Glomerular endothelial cell (primary cell): Measurements from ENCODE around the gene ZFP92. TPM values are rescaled to one million over a fixed set of nuclear protein-coding genes. Genes with fewer than 3 reads are reported as not detected.
"Not testable (repeated sequence)": the region's sequence is repeated elsewhere in the genome, so short reads cannot be mapped to it uniquely, and the experiment has no call there.

Experiments
- DNase-seq: peaks from one replicate; pipeline ENCODE4 v3.0.0-alpha.2; 2011; ENCODE audit warnings: low read depth, low spot score; ENCODE audit errors: extremely low read depth
- total RNA-seq: library from RNA; depleted of rRNA; stranded (reverse); fragments of >200 nt; gene quantifications from 2 replicates; pipeline ENCODE4 v1.2.3, GENCODE V29; 2015

Gene ZFP92
- total RNA-seq, 1 donor from 2014 or later, result 0.58 TPM

DNA sequence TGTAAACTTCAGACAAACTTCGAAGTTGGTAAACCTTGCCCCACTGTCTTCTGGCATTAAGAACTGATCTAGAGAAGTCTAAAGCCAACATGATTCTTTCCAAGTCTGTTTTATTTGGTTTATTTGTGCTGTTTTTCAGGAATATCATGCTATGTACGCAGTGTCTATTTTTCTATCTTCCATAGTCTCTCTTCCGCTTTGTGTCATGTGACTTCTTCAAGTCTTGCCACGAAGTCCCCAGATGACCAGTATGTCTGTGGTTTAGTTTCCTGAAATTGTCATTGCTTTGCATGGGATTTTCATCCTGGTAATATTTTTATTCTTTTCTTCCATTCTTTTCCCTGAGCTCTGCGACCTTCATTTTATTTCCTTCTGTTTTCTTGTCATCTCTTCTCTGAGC, 25.2 kb upstream of the ZFP92 start:
- no peak for DNase-seq

DNA sequence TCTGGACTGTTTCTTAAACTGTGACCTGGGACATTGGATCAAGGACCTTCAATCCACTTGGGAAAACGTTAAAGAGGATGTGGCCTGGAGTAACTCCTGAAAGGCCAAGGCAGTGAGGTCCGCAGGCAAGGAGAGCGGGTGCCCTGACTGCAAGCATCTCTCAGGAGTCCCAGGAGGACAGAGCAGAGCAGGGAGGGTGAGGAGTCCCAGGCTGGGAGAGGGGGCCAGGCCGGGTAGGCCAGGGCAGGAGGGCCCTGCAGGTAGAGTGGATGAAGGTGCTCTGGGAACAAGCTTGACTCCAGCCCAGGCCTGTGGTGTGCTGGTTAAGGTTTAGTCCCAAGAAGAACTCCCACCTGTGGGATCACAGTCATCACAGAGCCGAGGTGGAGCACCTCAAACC, 23.9 kb upstream of the ZFP92 start:
- no peak for DNase-seq

DNA sequence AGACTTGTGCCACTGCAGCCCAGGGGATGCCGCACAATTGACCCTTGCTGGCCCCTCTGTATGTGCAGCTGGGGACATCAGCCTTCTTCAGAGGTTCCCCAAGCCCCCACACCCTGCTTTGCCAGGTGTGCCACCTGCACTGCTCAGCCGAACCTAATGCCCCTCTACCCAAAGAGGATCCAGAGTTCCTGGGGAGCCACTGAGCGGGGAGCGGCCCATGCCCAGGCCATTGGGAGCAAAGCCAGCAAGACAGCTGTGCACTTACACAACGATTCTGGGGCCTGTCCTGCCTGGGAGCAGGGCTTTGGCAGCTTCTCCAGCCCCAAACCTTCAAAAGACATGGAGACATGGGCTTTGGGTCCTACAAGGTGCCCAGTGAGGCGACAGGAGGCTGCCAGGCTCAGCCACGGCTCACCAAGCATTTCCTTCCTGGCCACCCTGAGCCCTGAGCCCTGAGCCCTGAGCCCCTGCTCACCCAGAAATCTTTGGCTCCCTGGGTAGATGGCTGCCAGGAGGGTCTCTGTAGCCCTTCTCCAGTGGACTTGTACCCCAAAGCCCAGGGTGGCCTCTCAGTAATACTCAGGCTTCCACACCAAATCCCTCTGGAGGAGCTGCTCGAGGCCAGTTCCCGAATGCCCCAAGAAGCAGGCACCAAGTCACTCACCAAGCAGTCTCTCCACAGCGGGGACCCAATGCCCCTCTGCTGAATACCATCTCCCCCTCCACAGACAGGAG, 23.1 kb upstream of the ZFP92 start:
- no peak for DNase-seq

DNA sequence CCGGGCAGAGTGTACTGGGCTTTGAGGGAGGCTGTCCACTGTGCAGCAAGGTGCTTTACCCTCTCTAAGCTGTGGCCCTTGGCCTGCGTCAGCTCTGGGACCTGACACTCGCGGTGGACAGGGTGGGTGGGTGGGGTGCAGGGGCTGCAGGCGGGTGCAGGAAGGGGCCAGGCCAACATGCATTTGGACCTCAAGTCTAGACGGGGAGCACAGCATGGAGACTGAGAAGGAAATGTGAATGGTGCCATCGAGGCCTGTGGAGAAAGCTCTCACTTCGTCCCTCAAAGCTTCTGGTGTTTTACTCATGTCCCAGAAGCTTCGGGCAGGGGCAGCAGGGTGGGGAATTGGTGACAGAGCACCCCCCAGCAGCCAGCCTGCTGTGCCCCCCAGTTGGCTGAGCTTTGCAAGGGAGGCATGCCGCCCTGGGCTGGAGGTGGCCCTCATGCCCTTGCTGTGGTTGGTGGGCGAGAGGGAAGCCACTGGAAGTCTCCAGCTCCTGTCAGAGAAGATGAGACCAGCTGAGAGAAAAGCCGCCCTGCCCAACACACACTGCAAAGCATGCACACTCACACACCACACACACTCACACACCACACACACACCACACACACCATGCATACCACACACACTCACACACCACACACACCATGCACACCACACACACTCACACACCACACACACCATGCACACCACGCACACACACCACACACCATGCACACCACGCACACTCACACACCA, 22.4 kb upstream of the ZFP92 start:
- no peak for DNase-seq

DNA sequence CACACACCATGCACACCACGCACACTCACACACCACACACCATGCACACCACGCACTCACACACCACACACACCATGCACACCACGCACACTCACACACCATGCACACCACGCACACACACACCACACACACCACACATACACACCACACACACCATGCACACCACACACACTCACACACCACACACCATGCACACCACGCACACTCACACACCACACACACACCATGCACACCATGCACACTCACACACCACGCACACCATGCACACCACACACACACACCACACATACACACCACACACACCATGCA, 21.9 kb upstream of the ZFP92 start:
- not testable (repeated sequence) for DNase-seq

DNA sequence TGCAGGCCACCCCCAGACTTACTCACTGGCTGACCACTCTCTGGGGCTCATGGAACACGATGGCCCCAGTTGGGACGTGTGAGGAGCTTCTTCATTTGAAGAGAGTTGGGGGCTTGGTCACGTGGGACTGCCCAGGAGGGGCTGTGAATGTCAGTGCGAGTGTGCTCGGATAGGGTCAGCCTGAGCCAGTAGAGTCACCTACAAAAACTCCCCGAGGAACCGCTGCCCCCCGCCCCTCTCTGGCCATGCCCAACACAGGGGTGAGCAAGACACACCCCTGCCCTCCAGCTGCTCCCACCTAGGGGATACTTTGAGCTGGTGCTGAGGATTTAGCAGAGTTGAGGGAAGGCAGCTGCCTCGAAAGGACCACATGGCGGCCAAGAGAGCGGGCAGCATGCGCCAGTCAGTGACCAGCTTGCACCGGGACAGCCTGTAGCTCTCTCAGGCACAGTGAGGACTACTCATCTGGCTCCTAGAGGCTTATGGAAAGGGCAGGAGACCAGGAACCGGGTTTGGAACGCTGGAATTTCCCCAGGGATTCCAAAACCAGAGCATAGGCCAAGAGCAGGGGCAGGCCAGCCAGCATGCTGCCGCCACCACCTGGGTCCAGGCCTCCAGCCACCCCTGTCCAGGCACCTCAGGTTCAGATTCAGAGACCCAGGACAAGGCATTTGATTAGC, 18.5 kb upstream of the ZFP92 start:
- DNase-seq, result no peak

DNA sequence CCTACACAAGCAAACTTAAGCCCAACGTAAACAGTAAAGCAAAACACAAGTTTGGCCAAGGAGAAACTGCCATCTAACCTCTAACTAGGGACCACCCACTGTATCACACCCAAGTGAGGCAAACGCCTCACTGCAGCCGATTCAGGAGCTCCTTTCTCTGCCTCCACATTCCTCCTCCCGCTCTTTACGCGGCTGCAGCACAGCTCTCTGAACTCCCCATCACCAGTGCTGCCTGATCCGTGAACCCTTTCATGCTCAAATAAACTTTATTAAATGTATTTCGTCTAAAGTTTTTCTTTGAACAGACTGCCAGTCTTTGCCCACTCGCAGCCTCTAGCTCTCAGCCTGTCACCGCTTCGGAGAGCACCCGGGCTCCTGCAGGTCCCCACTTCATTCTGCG, 16.7 kb upstream of the ZFP92 start:
- DNase-seq, result no peak

DNA sequence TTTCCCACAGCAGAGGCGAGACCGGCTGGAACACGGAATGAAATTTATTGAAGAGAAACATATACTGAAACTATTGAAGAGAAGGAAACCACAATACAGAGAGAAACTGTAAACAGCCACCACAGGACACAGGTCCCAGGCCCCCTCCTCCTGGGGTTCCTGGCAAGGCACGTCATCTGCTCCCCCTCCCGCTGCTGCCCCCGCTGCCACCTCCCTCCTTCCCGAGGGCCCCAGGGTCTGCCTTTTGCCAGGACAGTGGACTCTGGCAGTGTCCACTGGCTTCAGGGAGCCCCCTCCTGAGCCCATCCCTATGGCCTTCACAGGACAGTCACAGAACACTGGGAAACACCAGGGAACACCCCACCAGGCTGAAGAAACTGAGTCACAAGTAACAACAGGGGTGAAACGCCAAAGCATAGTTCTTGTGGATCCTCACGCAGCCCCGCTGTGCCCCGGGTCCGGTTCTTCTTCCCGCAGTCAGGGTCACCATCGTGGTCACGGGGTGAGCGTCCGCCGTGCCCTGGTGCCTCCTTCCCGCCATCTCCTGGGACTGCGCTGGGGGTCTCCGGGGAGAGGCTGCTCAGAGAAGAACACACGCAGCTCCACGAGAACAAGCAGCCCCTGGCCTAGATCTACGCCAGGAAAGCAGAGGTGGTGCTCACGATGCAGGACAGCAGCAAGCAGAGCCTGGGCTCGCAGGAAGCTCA, 15.5 kb upstream of the ZFP92 start:
- no peak for DNase-seq

DNA sequence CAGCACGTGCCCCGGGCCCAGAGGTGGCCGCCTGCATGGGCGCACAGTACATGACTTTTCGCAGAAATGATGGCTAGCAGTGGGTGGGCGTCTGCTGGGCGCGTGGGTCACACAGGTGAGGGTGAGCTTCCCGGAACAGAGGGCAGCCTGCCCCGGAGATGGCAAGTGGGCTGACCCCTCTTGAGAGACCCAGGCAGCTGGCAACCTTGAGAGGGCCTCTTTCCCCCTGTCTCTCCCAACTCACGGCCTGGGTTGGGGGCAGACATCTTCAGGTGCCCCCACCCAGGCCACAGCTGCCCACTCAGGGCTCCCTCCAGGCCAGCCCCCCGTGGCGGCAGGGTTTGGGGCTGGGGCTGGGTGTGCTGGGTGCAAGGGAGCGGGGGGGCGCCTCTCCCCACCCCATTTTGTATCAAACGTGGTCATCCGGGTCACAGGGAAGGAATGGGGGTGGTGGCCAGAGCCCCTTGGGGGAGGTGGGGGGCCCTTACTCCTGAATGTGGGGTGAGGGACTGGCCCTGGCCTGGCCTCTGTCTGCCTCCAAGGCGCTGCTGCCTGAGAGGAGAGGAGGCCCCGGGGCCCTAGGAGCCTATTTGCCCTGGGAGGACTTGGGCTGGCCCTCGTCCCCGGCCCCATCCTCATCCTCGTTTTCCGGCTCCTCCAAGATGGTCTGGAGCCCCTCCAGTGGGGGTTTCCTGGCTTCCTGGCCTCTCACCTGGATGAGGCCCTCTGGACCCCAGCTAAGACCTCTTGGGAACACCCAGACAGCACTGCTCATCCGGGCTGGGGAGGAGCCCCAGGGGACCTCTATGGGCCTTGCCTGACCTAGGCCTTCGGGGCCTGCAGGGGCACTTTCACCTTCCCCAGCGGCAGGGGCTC, 14.7 kb upstream of the ZFP92 start:
- DNase-seq, result no peak

DNA sequence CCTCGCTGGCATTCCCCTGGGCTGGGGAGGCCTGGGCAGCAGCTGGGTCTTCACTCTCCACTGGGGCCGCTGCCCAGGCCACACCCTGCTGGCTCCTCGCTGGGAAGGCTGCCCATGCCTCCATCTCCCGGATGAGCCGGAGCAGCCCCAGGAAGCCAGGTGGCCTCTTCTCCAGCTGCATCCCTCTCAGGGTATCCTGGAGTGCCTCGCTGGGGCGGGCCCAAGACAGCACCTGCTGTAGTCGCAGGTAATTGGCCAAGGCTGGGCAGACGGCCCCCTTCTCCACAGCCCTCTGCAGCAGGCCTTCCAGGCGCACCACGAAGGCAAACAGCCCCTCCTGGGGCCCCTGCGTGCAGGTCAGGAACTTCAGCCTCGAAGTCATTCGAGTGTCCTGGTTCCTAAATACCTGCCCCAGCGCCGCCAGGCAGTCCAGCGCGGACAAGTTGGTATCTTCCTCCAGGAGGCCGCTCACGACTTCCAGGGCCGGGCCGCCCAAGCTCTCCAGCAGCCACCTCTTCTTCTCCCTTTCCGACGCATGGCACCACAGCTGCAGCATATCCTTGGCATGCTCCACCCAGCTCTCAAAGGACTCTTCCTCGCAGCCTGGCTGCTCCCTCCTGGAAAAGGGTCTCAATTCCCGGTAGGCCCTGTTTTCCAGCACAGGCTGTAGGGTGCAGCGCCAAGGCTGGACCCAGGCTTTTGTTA, 13.9 kb upstream of the ZFP92 start:
- DNase-seq, result no peak

DNA sequence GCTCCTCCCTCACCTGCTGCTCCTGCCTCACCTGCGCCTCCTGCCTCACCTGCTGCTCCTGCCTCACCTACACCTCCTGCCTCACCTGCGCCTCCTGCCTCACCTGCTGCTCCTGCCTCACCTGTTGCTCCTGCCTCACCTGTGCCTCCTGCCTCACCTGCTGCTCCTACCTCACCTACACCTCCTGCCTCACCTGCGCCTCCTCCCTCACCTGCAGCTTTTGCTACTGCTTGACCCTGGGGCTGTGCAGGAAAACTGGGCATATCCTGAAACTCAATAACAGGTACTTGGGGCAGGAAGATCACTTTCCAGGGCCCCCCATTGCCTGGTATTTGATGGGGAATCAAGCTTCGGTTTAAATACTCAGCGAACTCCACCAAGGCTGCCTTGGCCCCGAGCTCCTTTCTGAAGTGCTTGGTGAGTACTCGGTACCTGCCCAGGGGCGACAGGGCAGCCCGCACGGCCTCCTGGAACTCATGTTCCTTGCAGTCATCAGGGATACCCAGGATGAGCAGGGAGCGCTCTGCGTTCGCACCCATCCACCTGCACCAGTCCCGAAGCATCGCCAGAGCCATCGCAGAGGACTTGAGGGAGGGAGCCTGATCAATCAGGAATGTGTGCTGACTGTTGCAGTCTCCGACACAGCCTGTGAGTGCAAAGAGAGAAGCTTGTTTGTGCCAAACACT, 12.9 kb upstream of the ZFP92 start:
- DNase-seq, result no peak

DNA sequence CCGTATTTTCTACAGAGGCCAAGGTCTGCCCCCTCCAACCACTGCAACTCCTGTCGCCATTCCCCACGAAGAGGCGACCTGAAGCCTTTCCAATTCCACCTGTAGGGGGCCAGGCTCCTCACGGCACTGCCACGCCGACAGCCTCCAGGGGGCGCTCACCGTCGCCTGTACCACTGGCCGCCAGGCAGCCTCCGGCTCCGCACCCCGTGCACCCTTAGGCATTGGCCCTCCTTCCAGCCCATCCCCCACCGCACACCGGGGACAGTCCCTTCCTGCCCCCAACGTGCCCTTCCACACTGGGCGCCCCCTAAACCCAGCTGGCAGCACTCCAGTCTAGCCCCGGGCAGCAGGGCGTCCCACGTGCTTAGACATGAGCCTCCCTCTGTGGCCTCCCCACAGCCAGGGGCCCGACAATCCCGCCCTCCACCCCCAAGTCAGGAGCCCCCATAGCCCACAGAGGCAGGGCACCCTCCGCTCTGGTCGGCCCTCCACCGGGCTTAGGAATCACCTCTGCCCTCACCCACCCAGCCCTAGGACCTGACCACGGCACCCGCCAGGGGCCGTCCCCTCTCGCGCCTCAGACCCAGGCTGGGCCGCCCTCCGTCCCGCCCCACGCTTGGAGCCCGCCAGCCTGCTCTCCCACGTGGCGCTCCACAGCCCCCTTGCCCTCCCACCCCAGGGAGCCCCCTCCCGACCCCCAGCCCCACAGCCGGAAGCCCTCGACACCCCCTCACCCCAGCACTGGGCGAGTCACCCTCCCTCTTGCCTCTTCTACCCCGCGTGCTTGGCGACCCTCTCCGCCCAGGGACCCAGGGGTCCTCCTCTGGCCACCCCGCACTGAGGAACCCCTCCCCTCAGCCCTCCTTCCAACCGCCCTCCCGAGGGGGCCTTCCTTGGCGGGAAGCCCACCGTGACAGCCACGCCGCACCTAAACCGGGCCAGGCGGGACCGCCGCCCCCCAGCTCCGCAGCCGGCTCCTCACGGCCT, 10.8 kb upstream of the ZFP92 start:
- DNase-seq, result no peak

DNA sequence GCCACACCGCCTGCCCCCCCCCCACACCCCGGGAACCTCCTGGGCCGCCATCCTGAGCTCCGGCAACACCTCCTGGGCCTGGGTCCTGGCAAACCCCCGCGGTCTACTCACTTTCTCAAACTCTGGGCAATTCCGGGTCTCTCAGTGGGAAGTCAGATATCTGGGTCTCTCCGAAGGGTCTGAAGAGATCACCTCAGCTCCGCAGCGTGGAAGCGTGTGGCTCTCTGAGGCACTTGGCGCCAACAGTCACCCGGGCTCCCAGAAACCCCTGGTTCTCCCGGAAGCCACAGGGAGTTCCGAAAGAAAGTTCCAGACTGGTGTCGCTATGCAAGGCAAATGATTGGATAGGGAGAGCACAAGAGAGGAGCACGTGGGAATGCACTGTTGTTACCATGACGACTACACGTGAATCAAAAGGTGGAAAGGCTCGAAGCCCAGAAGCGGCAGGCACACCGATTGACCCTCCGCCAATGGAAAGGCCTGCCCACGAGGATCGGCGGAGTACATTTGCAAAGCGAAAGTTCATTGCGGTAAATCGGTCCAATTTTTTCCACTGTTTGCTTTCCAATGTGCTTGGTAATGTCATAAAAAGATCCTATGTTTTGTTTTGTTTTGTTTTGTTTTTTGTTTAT, 10.0 kb upstream of the ZFP92 start, which contains the start of gene PNMA6E:
Gene PNMA6E (minus strand): TSS at position 218 of the 632 bp plus-strand sequence. CDS start 2,501 bp downstream, outside the sequence.
- no peak for DNase-seq

DNA sequence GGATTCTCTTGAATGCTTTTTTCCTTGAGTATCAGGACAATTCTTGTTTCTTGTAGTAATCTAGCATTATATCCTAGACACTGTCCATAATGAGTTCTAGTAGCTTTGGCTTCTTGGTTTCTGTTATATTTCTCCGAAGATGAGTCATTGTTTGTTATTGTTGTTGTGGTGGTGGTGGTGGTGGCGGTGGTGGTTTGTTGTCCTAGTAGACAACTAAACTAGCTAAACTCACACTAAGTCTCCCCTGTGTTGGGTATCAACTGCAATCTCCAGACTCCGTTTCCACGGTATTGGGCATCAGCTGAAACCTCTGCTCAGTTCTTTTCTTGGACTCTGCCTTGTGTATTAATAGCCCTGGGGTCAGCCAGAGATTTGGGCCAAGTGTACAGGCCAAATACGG, 6.9 kb upstream of the ZFP92 start:
- DNase-seq, result not testable (repeated sequence)

DNA sequence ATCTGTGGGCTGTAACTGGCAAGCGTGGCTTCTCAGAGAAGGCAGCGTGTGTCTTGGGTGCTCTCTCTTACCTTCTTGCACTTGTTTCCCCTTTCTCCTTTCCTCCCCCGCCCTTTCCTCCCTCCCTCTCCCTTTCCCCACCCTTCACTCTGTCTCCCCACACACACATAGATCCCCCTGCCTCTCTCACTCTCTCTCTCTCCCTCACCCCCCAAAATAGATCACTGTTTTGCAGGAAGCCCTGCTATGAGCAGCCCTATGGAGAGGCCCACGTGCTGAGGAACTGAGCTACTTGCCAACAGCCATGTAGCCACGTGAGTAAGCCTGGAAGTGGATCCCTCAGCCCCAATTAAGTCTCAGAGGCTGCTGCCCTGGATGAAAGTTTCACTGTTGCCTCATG, 5.8 kb upstream of the ZFP92 start:
- no peak for DNase-seq

DNA sequence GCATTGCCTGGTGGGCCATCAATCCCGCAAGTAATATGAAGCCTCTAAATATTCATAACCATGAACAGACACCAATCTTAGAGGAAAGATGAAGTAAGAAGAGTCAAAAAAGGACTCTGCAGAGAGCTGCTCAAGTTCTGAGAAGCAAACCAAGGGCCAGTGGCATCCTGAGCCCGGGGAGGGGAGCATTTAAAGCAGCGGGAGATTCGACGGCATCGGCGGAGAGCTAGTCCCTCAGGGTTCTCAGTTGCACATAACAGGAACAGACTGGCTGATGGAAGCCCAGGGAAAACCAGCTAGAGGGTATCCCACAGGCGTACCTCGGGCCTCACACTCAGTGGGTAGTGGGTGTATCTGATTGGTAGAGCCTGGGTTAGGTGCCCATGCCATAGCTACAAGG, 5.3 kb upstream of the ZFP92 start:
- no peak for DNase-seq

DNA sequence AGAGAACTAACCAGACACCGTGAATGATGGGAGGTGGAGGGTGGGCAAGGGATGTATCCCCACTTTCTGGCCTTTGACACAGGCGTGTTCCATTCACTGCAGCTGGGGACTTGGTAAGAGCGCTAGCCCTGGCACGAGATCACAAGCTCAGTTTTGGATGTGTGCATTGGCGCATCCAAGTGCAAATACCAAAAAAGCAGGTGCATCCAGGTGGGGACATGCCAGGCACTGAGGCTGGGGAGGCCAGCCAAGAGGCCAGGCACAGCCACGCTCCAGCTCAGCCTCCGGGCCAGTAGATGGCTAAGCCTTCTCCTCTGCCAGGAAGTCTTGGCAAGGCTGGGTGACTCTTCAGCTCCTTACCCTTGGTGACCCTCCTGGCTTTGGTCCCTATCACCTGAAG, 4.4 kb upstream of the ZFP92 start:
- no peak for DNase-seq
